Mesenchymal stem cell (in vitro differentiated cells and primary cell): Measurements from ENCODE around the gene B3GNT2.
"Not testable (repeated sequence)": the region's sequence is repeated elsewhere in the genome, so short reads cannot be mapped to it uniquely, and the experiment has no call there.

Experiments used
- DNase-seq: peaks from one replicate; pipeline ENCODE4 v3.0.0-alpha.2; 2013
- H2AFZ ChIP-seq: one replicate; pipeline ENCODE4 v1.6.1; 2013; ENCODE audit warnings: low read depth, mild to moderate bottlenecking, control low read depth, inconsistent platforms, low read length, moderate library complexity
- H2AK5ac ChIP-seq: 2 replicates; pipeline ENCODE4 v1.6.1; 2013; ENCODE audit warnings: low read length, moderate library complexity, mild to moderate bottlenecking, inconsistent platforms; ENCODE audit not compliant: severe bottlenecking
- H2BK120ac ChIP-seq: one replicate; pipeline ENCODE4 v1.6.1; 2013; ENCODE audit warnings: low read depth, mild to moderate bottlenecking, inconsistent platforms, low read length, moderate library complexity
- H2BK12ac ChIP-seq, 2 experiments: one replicate each; pipeline ENCODE4 v1.6.1; 2013; ENCODE audit warnings: inconsistent platforms in 2 of 2, low read length in 2 of 2, mild to moderate bottlenecking in 2 of 2, moderate library complexity in 2 of 2, control low read depth in 1 of 2
- H2BK15ac ChIP-seq: one replicate; pipeline ENCODE4 v1.6.1; 2013; ENCODE audit warnings: mild to moderate bottlenecking, low read depth, inconsistent platforms; ENCODE audit not compliant: poor library complexity, severe bottlenecking
- H2BK5ac ChIP-seq: 2 replicates; pipeline ENCODE4 v1.6.1; 2013; ENCODE audit warnings: low read depth, mild to moderate bottlenecking, low read length, control low read depth, inconsistent platforms; ENCODE audit not compliant: poor library complexity, severe bottlenecking
- H3K14ac ChIP-seq, 2 experiments: one replicate each; pipeline ENCODE4 v1.6.1; 2013; ENCODE audit warnings: inconsistent platforms in 2 of 2, low read length in 2 of 2, control low read depth in 1 of 2, mild to moderate bottlenecking in 1 of 2, moderate library complexity in 1 of 2
- H3K18ac ChIP-seq, 2 experiments: one replicate each; pipeline ENCODE4 v1.6.1; 2013; ENCODE audit warnings: inconsistent platforms in 2 of 2, low read length in 2 of 2, control low read depth in 1 of 2, low read depth in 1 of 2, mild to moderate bottlenecking in 1 of 2
- H3K23ac ChIP-seq, 2 experiments: one replicate each; pipeline ENCODE4 v1.6.1; 2013; ENCODE audit warnings: inconsistent platforms in 2 of 2, low read length in 2 of 2, mild to moderate bottlenecking in 2 of 2, moderate library complexity in 2 of 2, control low read depth in 1 of 2
- H3K27ac ChIP-seq: 2 replicates; pipeline ENCODE4 v1.5.1; 2013; ENCODE audit warnings: mild to moderate bottlenecking, moderate library complexity, low read length, control low read depth, inconsistent platforms; ENCODE audit not compliant: poor library complexity, severe bottlenecking
- H3K27me3 ChIP-seq, 2 experiments: 2 replicates each; pipeline versions ENCODE4 v1.6.1 to v1.7.0; 2013; ENCODE audit warnings: low read length in 2 of 2, mild to moderate bottlenecking in 2 of 2, moderate library complexity in 2 of 2, control low read depth in 1 of 2, inconsistent platforms in 1 of 2; ENCODE audit not compliant: control insufficient read depth in 1 of 2, insufficient read depth in 1 of 2
- H3K36me3 ChIP-seq, 2 experiments: 2 replicates each; pipeline versions ENCODE4 v1.6.1 to v1.7.0; 2013; ENCODE audit warnings: low read length in 2 of 2, control low read depth in 1 of 2, inconsistent platforms in 1 of 2, low read depth in 1 of 2, mild to moderate bottlenecking in 1 of 2; ENCODE audit not compliant: insufficient read depth in 2 of 2, control insufficient read depth in 1 of 2
- H3K4ac ChIP-seq, 2 experiments: one replicate each; pipeline ENCODE4 v1.6.1; 2013; ENCODE audit warnings: inconsistent platforms in 2 of 2, low read length in 2 of 2, mild to moderate bottlenecking in 2 of 2, moderate library complexity in 2 of 2, control low read depth in 1 of 2, low read depth in 1 of 2
- H3K4me1 ChIP-seq: 2 replicates; pipeline ENCODE4 v1.6.1; 2013; ENCODE audit warnings: low read depth, low read length, control low read depth; ENCODE audit not compliant: control insufficient read depth, insufficient read depth
- H3K4me2 ChIP-seq: 2 replicates; pipeline ENCODE4 v1.6.1; 2013; ENCODE audit warnings: low read length, mild to moderate bottlenecking, inconsistent platforms; ENCODE audit not compliant: poor library complexity, severe bottlenecking
- H3K4me3 ChIP-seq, 2 experiments: 2 replicates each; pipeline versions ENCODE4 v1.5.1 to v1.7.0; 2013; ENCODE audit warnings: low read length in 2 of 2, mild to moderate bottlenecking in 2 of 2, control low read depth in 1 of 2, low read depth in 1 of 2; ENCODE audit not compliant: insufficient read depth in 1 of 2
- H3K79me1 ChIP-seq: replicated peaks from 2 replicates; pipeline ENCODE4 v1.6.1; 2013; ENCODE audit warnings: mild to moderate bottlenecking, control low read depth, low read length, inconsistent platforms; ENCODE audit not compliant: poor library complexity, severe bottlenecking
- H3K9ac ChIP-seq: 2 replicates; pipeline ENCODE4 v1.7.0; 2013; ENCODE audit warnings: mild to moderate bottlenecking, low read length, moderate library complexity
- H3K9me3 ChIP-seq: 2 replicates; pipeline ENCODE4 v1.7.0; 2013; ENCODE audit warnings: mild to moderate bottlenecking, low read length; ENCODE audit not compliant: control insufficient read depth
- H4K8ac ChIP-seq: one replicate; pipeline ENCODE4 v1.6.1; 2013; ENCODE audit warnings: inconsistent platforms, mild to moderate bottlenecking, low read length, moderate library complexity
- H4K91ac ChIP-seq: one replicate; pipeline ENCODE4 v1.6.1; 2013; ENCODE audit warnings: mild to moderate bottlenecking, low read length, inconsistent platforms
- WGBS: methylation state at CpG from one replicate; pipeline ENCODE4 v1.1.7; 2013; ENCODE audit warnings: mixed read lengths; 5-methylcytosine and 5-hydroxymethylcytosine counted together

The B3GNT2 gene

GRCh38 chr2:62158444-62159121 is 37.3 kb upstream of the B3GNT2 start:
- Histone ChIP-seq H3K4me2 (no peak overlapping the region), H2AK5ac (no peak overlapping the region), H4K8ac (no peak overlapping the region), H3K4me3 (no peak overlapping the region), H3K4me1 (no peaks in the 10 kb centered on the region), H3K9me3 (no peaks in the 10 kb centered on the region), H2BK12ac (no peak overlapping the region), H2BK15ac (no peak overlapping the region), H3K18ac (no peak overlapping the region), H2AFZ (no peak overlapping the region), H3K14ac (no peak overlapping the region), H3K36me3 (no peaks in the 10 kb centered on the region), H4K91ac (no peak overlapping the region), H3K23ac (no peak overlapping the region), H2BK120ac (no peak overlapping the region), H3K27ac (no peak overlapping the region), H3K27me3 (no peaks in the 10 kb centered on the region), H2BK5ac (no peak overlapping the region), H3K9ac (no peak overlapping the region), H3K79me1 (no peaks in the 10 kb centered on the region), H3K4ac (no peak overlapping the region)
- DNase-seq: no peak
- WGBS: 96% methylated on average over 7 of the region's 9 CpGs

DNA sequence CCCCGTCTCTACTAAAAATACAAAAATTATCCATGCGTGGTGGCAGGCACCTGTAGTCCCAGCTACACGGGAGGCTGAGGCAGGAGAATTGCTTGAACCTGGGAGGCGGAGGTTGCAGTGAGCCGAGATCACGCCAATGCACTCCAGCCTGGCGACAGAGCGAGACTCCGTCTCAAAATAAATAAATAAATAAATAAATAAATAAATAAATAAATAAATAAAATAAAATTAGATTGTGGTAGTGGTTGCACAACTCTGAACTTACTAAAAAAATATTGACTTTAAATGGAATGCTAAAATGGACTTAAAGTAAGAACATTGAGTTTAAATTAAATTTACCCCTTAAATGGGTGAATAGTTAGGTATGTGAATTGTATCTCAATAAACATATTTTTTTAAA is 35.2 kb upstream of the B3GNT2 start:
- not testable (repeated sequence) for H2BK15ac ChIP-seq, H3K4me3 ChIP-seq, H4K8ac ChIP-seq, DNase-seq, H2BK120ac ChIP-seq, H3K23ac ChIP-seq, H3K36me3 ChIP-seq, H2AK5ac ChIP-seq, H3K9me3 ChIP-seq, H3K4me2 ChIP-seq, H3K79me1 ChIP-seq, H2AFZ ChIP-seq, H3K4me1 ChIP-seq, H2BK5ac ChIP-seq, H3K27ac ChIP-seq, H3K4ac ChIP-seq, H4K91ac ChIP-seq, H3K27me3 ChIP-seq, H3K14ac ChIP-seq, H3K9ac ChIP-seq, H3K18ac ChIP-seq, H2BK12ac ChIP-seq
- WGBS: 100% methylated on average over 3 of the region's 9 CpGs

DNA sequence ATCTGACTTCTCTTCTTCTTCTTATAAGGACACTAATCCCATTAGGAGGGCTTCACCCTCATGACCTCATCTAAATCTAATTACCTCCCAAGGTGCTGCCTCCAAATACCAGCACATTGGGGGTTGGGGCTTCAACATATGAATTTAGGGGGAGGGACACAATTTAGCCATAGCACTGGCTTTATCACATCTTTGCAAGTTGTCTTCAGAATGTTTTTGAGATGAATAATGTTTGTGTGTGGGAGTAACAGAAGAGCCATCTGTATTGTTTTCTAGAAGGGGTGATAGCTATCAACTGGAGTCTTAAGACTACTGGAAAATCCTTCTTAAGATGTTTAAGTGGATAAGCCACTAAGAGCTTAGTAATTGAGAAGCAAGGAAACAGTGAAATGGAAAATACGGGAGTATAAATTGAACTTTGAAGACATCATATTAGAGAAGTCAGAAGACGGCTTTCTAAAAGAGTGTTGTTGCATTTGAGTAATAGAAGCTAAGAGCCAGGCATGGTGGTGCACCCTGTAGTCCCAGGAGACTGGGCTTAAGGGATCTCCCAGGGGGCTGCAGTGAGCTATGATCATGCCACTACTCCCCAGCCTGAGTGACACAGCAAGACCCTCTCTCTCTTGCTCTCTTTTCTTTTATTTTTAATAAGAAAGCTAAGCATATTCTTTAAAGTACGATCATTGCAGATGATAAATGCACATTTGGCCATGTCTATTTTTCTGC is 32.6 kb upstream of the B3GNT2 start:
- H3K27ac ChIP-seq: no peak overlapping the region
- H3K18ac ChIP-seq: no peak overlapping the region
- H3K4me3 ChIP-seq: no peak overlapping the region
- H3K79me1 ChIP-seq: no peaks in the 10 kb centered on the region
- no peak overlapping the region for H3K4ac ChIP-seq
- no peak overlapping the region for H2BK5ac ChIP-seq
- no peaks in the 10 kb centered on the region for H3K36me3 ChIP-seq
- H4K8ac ChIP-seq: no peak overlapping the region
- H3K9ac ChIP-seq: no peak overlapping the region
- no peak overlapping the region for H2BK12ac ChIP-seq
- no peak overlapping the region for H2AFZ ChIP-seq
- H2BK15ac ChIP-seq: no peak overlapping the region
- no peaks in the 10 kb centered on the region for H3K4me1 ChIP-seq
- no peak overlapping the region for H2AK5ac ChIP-seq
- no peak overlapping the region for H3K4me2 ChIP-seq
- no peak overlapping the region for H3K23ac ChIP-seq
- WGBS: 94% methylated on average over 2 of the region's 3 CpGs
- H4K91ac ChIP-seq: no peak overlapping the region
- H3K27me3 ChIP-seq: no peaks in the 10 kb centered on the region
- DNase-seq: no peak
- H3K9me3 ChIP-seq: no peaks in the 10 kb centered on the region
- no peak overlapping the region for H3K14ac ChIP-seq
- no peak overlapping the region for H2BK120ac ChIP-seq

- Histone ChIP-seq H3K23ac (no peak overlapping the region), H3K4me2 (no peak overlapping the region), H3K18ac (no peak overlapping the region), H3K79me1 (no peaks in the 10 kb centered on the region), H2BK5ac (no peak overlapping the region), H3K14ac (no peak overlapping the region), H3K4me1 (no peaks in the 10 kb centered on the region), H2AFZ (no peak overlapping the region), H2BK15ac (no peak overlapping the region), H3K4me3 (no peak overlapping the region), H3K27me3 (no peaks in the 10 kb centered on the region), H2AK5ac (no peak overlapping the region), H3K4ac (no peak overlapping the region), H3K9ac (no peak overlapping the region), H2BK12ac (no peak overlapping the region), H2BK120ac (no peak overlapping the region), H4K8ac (no peak overlapping the region), H4K91ac (no peak overlapping the region), H3K27ac (no peak overlapping the region), H3K9me3 (no peaks in the 10 kb centered on the region), H3K36me3 (no peaks in the 10 kb centered on the region)
- DNase-seq: no peak
- no CpG with 5 or more reads among the region's 2 CpGs for WGBS
Measured at GRCh38 chr2:62163834-62164233, 32.1 kb upstream of the B3GNT2 start.
